ENCODE measurements around the gene SLC25A1. TPM values are rescaled to one million over a fixed set of nuclear protein-coding genes. Genes with fewer than 3 reads are reported as not detected.
"Not testable (repeated sequence)": the region's sequence is repeated elsewhere in the genome, so short reads cannot be mapped to it uniquely, and the experiment has no call there.

SLC25A1 gene
- total RNA-seq, 1 experiment from 2014 or later, result 154 TPM

DNA sequence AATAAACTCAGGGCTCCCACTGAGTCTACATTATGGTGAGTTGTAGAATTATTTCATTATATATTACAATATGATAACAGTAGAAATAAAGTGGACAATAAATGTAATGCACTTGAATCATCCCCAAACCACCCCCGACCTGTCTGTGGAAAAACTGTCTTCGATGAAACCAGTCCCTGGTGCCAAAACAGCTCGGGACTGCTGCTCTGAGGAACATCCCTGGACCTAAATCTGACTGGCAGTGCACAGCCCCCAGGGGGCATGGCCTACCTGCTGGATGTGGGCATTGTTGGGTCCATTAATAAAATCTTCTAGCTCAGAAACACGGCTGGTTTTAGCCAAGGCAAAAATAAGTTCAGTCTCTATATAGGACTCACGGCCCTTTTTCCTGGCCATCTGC is 29.3 kb upstream of the SLC25A1 start:
- in situ Hi-C loops (cut with HindIII; ENCODE audit: low sequenced_read_pairs), result no loop called here

DNA sequence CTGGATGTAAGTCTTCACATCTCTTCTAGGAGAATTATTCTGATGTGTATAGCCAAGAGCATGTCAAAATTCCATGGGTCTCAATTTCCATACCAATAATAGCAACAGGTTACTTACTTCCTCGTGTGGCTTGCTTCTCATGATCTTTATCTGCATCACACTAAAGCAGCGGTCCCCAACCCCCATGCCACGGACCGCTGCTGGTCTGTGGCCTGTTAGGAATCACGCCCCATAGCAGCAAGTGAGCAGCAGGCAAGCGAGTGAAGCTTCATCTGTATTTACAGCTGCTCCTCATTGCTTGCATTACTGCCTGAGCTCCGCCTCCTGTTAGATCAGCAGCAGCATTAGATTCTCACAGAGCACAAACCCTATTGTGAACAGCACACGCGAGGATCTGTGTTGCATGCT is 28.9 kb upstream of the SLC25A1 start:
- in situ Hi-C loops (cut with HindIII; ENCODE audit: low sequenced_read_pairs), result no loop called here

More for the DNA sequence above, 29.3 kb upstream of the SLC25A1 start:
- DNase-seq (ENCODE audit: low spot score), result no peak

DNA sequence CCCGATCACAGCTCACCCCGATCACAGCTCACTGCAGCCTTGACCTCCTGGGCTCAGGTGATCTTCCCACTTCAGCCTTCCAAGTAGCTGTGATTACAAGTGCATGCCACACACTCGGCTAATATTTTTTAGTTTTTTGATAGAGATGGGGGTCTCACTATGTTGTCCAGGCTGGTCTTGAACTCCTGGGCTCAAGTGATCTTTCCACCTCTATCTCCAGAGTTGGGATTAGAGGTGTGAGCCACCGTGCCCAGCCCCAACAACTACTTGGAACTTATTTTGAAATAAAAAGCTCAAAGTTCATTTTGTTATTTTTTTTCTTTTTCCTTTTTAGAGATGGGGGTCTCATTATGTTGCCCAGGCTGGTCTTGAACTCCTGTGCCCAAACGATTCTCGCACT is 27.8 kb upstream of the SLC25A1 start:
- in situ Hi-C loops (cut with HindIII; ENCODE audit: low sequenced_read_pairs), result no loop called here
- no peak for DNase-seq (ENCODE audit: low spot score)

More for the DNA sequence above, 28.9 kb upstream of the SLC25A1 start:
- no peak for DNase-seq (ENCODE audit: low spot score)

DNA sequence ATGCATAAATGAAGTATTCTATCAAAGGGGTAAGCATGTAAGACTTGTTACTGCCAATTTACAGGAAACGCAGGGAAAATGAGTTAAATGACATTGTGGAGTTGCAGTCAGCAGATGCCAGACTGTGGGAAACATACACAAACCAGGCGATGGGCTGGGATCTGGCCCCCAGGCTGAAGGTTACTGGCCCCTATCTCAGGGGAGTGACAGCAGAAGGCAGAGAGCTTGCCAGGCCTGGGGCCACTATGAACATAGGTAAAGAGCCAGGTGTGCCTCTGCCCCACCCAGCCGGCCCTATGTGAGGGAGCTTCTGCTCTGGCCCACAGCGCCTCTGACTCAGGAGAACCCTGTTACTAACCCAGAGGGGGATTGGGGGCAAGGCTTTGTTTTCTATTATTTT is 26.1 kb upstream of the SLC25A1 start:
- no peak for DNase-seq (ENCODE audit: low spot score)
- in situ Hi-C loops (cut with HindIII; ENCODE audit: low sequenced_read_pairs), result no loop called here

DNA sequence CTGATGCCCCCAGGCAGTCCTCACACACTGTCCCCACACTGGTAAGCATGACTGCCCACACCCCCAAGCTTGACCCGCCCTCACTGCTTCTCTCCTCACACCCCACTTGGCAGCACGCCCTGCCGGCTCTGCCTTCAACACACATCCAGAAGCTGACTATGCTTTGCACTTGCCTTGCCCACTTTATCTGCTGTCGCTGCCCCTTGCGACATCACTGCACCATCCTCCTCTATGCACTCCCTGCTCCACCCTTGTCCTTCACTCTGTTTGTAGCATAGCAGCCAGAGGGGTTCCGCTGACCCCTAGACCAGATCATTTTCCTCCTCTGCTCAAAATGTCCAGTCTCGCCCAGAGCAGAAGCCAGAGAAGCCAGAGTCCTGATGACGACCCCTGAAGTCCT is 25.3 kb upstream of the SLC25A1 start:
- in situ Hi-C loops (cut with HindIII; ENCODE audit: low sequenced_read_pairs), result no loop called here
- DNase-seq (ENCODE audit: low spot score), result no peak

DNA sequence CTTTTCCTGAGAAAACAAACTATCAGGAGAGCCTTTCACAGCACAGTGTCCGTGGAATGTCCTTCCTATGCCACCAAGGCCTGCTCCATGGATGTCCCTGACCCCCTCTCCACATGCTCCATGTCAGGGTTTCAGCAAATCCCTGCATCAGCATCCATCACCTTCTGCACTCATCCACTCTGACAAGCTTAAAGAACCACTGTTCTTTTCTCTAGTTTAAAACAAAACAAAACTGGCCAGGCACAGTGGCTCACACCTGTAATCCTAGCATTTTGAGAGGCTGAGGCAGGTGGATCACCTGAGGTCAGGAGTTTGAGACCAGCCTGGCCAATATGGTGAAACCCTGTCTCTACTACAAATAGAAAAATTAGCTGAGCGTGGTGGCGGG is 24.3 kb upstream of the SLC25A1 start:
- in situ Hi-C loops (cut with HindIII; ENCODE audit: low sequenced_read_pairs); DNase-seq (ENCODE audit: low spot score): not testable (repeated sequence)

DNA sequence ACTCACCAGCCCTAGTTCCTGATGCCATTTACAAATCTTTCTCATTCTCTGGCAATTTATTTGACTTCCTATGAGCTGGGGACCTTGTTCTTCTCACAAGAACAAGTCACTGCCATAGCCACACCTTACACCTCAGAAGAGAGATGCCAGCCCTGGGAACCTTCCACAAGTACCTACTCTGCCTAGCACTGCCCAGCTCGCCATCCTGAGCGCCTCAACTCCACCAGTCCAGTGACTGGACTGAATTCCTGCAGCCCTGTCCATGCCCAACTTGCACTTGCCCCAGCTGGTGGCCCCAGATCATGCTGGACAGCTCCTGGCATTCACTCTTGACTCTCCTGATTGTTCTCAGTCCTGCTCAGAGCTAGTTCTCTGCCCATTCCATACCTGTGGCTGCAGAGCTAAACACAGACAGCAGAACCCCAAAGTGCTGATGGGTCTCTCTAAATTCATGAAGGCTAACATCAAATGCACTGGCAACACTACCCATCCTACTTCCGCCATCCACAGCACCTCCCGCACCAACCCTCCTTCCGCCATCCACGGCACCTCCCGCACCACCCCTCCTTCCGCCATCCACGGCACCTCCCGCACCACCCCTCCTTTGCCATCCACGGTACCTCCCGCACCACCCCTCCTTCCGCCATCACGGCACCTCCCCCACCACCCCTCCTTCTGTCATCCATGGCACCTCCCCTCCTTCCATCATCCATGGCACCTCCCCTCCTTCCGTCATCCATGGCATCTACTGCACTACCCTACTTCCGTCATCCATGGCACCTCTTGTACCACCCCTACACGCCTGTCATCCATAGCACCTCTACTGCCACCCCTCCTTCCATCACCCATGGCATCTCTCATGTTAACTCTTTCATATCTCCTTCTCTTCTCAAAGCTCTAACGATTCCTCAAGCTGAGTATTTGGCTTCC is 23.6 kb upstream of the SLC25A1 start:
- no peak for DNase-seq (ENCODE audit: low spot score)
- in situ Hi-C loops (cut with HindIII; ENCODE audit: low sequenced_read_pairs), result no loop called here

DNA sequence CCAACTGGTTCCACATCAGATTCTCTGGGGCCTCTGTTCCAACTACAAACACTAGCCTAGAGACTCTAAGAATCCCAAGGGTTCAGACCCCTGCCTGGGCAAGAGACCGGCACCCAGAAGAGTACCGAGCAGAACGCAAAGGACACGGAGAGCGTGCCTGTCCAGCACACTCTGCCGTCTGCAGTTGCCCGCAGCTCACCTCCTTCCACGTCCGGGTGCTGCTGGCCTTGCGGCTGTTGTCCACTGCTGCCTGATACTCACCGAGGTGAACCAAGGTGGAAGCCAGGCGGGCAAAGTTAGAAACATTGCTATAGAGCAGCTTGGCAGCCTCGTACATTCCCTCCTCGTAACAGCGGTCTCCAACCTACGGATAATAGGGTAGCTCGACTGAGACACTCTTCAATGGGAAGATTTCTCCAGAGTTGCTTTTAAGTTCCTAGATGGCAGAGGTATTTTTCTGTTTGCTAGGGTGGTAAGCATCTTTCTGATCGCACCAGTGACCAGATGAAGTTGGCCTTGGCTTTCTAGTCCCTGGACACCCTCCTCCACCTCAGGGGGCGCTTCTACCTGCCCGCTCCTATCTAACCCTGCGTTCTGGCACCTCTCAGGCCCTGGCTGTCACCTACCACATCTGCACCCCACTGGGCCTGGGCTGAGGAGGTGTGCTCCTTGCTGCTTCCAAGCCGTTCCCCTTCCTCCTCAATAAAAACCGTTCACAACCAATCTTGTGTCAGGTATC is 22.8 kb upstream of the SLC25A1 start:
- in situ Hi-C loops (cut with HindIII; ENCODE audit: low sequenced_read_pairs), result no loop called here

DNA sequence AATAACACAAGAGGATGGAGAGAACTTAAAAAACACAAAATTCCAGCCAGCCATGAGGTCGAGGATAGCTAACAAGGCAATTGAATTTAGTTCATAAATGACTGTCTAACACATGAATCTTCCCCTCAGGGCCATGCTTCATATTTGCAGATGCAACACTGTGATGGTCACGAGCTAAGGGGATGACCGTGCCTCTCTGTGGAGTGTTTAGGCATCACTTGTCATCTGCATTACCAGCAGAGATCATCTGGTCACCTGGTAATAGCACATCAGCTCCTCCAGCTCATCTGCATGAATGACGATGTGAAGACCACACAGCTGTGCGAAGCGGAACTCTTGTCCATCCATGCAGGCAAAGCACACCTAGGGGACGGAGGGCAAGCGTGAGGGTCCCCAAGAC is 20.9 kb upstream of the SLC25A1 start:
- in situ Hi-C loops (cut with HindIII; ENCODE audit: low sequenced_read_pairs), result no loop called here
- no peak for DNase-seq (ENCODE audit: low spot score)

More for the DNA sequence above, 22.8 kb upstream of the SLC25A1 start:
- no peak for DNase-seq (ENCODE audit: low spot score)

DNA sequence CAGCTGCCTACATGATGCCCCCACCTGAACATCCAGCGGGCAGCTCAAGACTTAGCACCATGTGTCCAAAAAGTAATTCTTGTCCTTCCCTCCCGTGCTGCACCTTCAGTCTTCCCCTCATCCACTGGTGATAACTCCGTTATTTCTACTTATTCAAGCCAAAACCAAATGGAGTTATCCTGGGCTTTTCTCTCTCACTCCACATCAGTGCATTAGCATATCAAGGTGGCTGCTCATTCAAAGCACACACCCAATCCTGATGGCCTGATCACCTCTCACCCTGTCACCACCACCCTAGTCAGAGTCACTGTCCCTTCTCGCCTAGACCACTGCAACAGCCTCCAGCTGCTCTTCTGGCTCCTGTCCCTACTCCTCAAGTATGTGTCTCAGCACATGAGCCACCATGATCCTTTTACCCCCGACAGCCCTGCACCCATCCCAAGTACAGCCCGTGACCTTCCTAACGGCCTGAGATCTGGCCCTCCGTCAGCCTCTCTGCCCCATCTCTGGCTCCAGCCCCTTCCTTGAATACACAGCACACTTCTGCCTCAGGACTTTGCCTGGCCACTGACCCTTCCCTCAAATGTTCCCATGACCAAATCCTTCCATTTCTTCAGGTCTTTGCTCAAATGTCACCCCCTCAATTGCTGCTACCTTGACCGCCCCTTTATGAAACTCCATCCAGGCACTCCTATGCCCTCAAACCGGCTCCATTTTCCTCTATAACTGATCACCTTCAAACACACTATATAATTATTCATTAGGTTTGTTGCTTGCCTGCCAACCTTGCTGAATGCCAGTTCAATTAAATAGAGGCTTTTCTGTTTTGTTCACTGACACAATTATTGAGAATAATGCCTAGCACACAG is 19.7 kb upstream of the SLC25A1 start:
- DNase-seq (ENCODE audit: low spot score), result no peak
- in situ Hi-C loops (cut with HindIII; ENCODE audit: low sequenced_read_pairs), result no loop called here

DNA sequence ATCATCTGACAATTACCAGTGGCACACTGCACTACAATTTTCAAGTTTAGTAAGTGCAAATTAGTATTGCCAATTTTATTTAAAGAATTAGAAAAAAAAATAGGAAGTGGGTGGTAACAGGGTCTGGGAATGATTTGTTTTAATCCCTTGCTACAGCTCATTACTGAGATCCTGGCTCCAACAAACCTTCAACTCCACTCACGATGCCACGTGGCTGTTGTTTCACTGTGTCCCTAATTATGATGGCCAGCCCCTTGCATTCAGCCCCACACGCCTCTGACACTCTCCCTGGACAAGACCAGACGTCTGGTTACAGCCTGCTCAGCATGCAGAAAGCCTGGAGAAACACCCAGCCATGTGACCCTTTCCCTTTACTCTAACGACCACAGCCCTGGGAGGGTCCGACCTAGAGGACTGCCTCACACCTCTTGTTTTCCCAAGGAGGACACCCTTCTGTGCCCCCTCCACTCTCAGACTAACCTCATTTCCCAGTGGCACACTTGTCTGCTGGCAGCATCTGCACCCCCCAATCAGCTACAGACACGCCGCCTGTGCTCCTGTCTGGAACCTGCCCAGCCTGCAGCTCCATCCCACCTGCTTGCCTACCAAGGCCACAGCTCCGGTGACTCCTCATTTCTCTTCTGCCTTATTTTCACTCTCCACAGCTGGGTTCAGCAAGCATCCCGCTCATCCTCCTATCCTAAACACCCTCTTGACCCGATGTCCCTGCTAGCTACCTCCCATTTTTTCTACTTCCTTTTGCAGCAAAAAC is 18.5 kb upstream of the SLC25A1 start:
- in situ Hi-C loops (cut with HindIII; ENCODE audit: low sequenced_read_pairs), result no loop called here

DNA sequence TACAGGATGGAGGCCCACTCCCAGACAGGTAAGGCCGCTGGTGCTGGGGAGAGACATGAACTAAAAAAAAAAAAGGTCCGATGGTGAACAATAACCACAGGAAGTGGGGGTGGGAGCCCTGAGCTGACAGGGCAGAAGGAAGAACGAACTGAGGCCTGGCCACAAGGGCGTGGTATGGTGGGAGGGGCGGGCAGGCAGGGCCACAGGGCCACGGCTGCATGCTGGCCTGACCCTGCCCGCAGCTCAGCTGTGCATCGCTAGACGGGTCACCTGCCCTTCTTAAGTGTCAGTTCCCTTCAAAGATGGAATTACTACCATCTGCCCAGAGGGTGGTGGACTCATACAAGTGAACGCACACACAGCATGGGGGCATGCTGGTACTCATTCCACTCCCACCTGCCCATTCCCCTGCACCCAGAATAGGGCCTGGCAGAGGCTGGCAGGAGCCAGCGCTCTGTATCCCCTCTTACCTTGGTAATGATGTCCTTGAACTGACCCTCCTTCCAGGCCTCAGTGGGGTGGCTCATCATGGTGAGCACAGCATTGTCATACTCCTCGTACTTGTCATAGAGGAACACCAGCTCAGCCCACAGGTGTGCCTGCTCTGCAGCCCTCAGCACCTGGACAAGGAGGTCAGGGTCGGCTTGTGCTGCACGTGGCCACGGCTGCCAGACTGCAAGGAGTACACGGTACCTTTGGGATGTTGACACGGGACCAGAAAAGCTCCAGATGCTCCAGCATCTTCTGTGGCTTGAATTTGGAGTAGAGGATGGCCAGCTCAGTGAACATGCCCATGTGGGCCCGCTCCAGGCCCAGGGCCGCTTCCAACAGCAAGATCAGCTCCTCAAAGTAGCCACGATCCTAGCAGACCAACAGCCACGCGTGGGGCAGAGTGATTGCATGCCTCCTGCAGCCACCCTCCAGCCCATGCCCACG is 17.5 kb upstream of the SLC25A1 start:
- DNase-seq (ENCODE audit: low spot score), result no peak

More for the DNA sequence above, 18.5 kb upstream of the SLC25A1 start:
- DNase-seq (ENCODE audit: low spot score), result no peak

DNA sequence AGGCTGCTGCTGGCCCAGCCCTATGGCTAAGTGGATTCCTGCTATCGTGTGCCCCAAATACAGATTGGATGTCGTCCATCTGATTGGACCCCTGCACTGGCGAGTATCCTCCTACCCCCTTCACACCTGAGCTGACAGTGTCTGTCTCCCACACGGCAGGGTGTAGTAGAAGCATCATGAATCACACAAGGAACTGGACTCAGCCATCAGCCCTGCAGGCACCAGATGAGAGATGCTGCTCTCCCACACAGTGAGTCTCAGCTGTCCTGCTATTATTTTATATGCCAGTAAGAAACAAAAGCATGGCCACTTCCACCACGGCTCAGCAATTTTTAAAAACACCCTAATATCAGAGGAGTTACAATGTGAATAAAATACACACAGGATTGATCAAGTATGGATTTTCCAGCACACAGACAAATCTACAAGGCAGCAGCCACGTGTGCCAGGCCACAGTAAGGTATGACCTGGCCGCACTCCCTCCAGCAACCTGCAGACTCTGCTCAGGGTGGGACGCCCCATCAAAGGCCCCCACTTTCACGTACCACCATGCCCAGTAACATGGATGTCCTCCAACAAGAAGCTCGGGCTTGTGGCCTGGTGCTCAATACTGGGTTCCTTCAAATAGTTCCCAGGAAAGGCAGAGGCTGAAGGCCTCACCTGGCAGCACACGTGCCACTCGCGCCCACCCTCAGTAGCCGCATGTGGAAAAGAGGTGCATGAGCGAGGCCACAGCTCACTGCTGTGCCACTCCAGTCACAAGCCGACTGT is 16.4 kb upstream of the SLC25A1 start:
- in situ Hi-C loops (cut with HindIII; ENCODE audit: low sequenced_read_pairs), result no loop called here

More for the DNA sequence above, 17.5 kb upstream of the SLC25A1 start:
- in situ Hi-C loops (cut with HindIII; ENCODE audit: low sequenced_read_pairs), result no loop called here

DNA sequence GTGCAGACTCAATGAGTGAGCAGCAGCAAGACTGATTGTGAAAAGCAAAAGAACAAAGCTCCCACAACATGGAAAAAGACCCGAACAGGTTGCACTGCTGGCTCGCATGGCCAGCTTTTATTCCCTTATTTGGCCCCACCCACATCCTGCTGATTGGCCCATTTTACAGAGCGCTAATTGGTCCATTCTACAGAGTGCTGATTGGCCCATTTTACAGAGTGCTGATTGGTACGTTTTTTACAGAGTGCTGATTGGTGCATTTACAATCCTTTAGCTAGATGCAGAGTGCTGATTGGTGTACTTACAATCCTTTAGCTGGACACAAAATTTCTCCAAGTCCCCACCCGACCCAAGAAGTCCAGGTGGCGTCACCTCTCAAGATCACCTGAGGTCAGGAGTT is 15.3 kb upstream of the SLC25A1 start:
- no peak for DNase-seq (ENCODE audit: low spot score)
- in situ Hi-C loops (cut with HindIII; ENCODE audit: low sequenced_read_pairs), result no loop called here

More for the DNA sequence above, 16.4 kb upstream of the SLC25A1 start:
- no peak for DNase-seq (ENCODE audit: low spot score)

DNA sequence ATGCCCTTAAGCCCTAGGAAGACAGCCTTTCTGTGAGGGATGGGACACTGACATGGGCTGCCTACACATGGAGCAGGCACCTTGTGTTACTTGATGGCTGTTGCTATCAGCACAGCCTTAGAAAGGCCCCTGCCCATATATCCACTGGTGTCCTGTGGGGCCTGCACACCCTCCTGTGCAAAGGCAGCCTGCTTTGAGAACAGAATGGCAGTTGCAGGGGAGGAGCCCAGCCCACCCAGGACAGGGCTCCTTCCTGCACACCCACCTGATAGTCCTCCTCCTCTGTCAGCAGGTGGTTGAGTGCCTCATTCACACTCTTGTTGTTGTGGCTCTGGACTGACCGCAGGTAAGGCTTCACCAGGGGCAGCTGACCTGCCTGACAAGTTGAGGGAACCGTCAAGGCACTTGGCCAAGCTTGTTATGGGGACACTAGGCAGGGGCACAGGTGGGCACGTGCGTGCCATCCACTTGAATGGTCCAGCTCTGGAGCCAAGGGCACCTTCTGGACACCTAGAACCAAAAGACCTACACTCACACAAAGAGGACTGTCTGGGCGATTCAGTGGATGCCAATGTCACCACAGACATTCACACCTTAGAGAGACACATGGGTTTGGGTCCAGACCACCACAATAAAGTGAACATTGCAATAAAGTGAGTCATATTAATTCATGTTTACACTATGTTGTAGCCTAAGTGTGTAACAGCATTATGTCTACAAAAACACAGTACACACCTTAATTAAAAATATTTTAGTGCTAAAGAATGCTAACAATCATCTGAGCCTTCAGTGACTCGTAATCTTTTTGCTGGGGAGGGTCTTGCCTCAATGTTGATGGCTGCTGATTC is 9.4 kb upstream of the SLC25A1 start:
- in situ Hi-C loops (cut with HindIII; ENCODE audit: low sequenced_read_pairs), result no loop called here
- no peak for DNase-seq (ENCODE audit: low spot score)
